Sigmoid colon (tissue), 7 donors: ENCODE measurements around the gene CCDC116. TPM values are rescaled to one million over a fixed set of nuclear protein-coding genes. Genes with fewer than 3 reads are reported as not detected.

Source experiments
- DNase-seq: peaks from one replicate; pipeline ENCODE4 v3.0.0-alpha.2; 2019
- H3K27ac ChIP-seq, 4 donors: fragments of 200-600 bp; sonication (generic); one replicate each; pipeline ENCODE4 v1.5.1; 2016 to 2019; ENCODE audit warnings: mild to moderate bottlenecking in 1 of 4
- H3K27me3 ChIP-seq, 3 donors: fragments of 200-600 bp; sonication (generic); one replicate each; pipeline ENCODE4 v1.5.1; 2019; ENCODE audit warnings: mild to moderate bottlenecking in 1 of 3
- H3K36me3 ChIP-seq, 4 donors: fragments of 200-600 bp; sonication (generic); one replicate each; pipeline ENCODE4 v1.5.1; 2016 to 2019
- H3K4me1 ChIP-seq, 4 donors: fragments of 200-600 bp; sonication (generic); one replicate each; pipeline ENCODE4 v1.5.1; 2017 to 2019
- H3K4me3 ChIP-seq, 4 donors: fragments of 200-600 bp; sonication (generic); one replicate each; pipeline ENCODE4 v1.5.1; 2017 to 2019; ENCODE audit warnings: mild to moderate bottlenecking in 2 of 4, moderate library complexity in 1 of 4
- H3K9me3 ChIP-seq, 4 donors: fragments of 200-600 bp in 3 of 4; sonication (generic) in 3 of 4; one replicate each; pipeline versions ENCODE4 v1.5.1 to v1.6.1; 2013 to 2019
- CTCF ChIP-seq, 4 experiments: fragments of 450-650 bp in 3 of 4; fragments of 200-600 bp in 1 of 4; IDR thresholded peaks; one replicate each; pipeline ENCODE4 v1.5.1; 2016 to 2019; ENCODE audit warnings: antibody characterized with exemption in 4 of 4, mild to moderate bottlenecking in 3 of 4, moderate library complexity in 2 of 4
- EP300 ChIP-seq, 4 donors: sonication (generic); formaldehyde crosslinking; IDR thresholded peaks; one replicate each; pipeline ENCODE4 v1.6.1; 2017; ENCODE audit warnings: antibody characterized with exemption in 4 of 4
- POLR2A ChIP-seq, 2 donors: fragments of 450-650 bp; IDR thresholded peaks; one replicate each; pipeline ENCODE4 v1.6.1; 2016; ENCODE audit warnings: antibody characterized with exemption in 2 of 2, mild to moderate bottlenecking in 2 of 2, moderate library complexity in 2 of 2
- POLR2AphosphoS5 ChIP-seq, 4 donors: sonication (generic); formaldehyde crosslinking; IDR thresholded peaks; one replicate each; pipeline ENCODE4 v1.6.1; 2017; ENCODE audit warnings: antibody characterized with exemption in 4 of 4
- WGBS, 2 donors: extraction: QIAGEN DNeasy Blood & Tissue Kit; methylation state at CpG; one replicate each; pipeline ENCODE4 v1.1.7; 2013; 5-methylcytosine and 5-hydroxymethylcytosine counted together
- intact Hi-C: fragments of 100-400 bp; cut with DNase I; formaldehyde crosslinking; loops from one replicate; pipeline ENCODE4 v1.15.1; 2023
- polyA plus RNA-seq, 3 donors: library from polyadenylated mRNA; stranded (reverse); fragments of 200-250 nt; gene quantifications; one replicate each; pipeline ENCODE4 v1.2.3, GENCODE V29; 2013
- small RNA-seq, 3 donors: library from RNA; depleted of rRNA; stranded (forward); fragments of <200 nt; gene quantifications; one replicate each; pipeline ENCODE3, GENCODE V24; 2016
- total RNA-seq, 4 donors: library from RNA; depleted of rRNA; stranded (reverse); fragments of >200 nt; gene quantifications; one replicate each; pipeline ENCODE4 v1.1.0, GENCODE V29; 2016
- donor health status: healthy with polysubstance abuse.
- donor health status: Bipolar disorder and iron deficiency.
- donor health status: healthy.

The CCDC116 gene
- total and polyA plus RNA-seq, 7 donors = 0.33 to 2.5 (median 0.41) TPM; not detected in 2

GRCh38 chr22:21684492-21685163 lies 52.1 kb downstream of the CCDC116 start:
- WGBS, 2 donors = 95 to 97% methylated on average over 19 of the region's 19 CpGs
- Histone ChIP-seq H3K4me1 (no peaks in the 10 kb centered on the region), H3K4me3 (no peak overlapping the region), H3K27me3 (no peaks in the 10 kb centered on the region), H3K36me3 (peaks cover 17 to 81% (median 53%) of the 10 kb centered on the region in 4 donors), H3K27ac (no peak overlapping the region), H3K9me3 (no peaks in the 10 kb centered on the region)
- TF ChIP-seq EP300 (IDR thresholded peaks at IDR 0.05) = no peak
- no peak for TF ChIP-seq POLR2A (IDR thresholded peaks at IDR 0.05)
- no peak for TF ChIP-seq CTCF (IDR thresholded peaks at IDR 0.05)
- no peak for TF ChIP-seq POLR2AphosphoS5 (IDR thresholded peaks at IDR 0.05)
- DNase-seq = no peak
- intact Hi-C loops = no loop called here

DNA sequence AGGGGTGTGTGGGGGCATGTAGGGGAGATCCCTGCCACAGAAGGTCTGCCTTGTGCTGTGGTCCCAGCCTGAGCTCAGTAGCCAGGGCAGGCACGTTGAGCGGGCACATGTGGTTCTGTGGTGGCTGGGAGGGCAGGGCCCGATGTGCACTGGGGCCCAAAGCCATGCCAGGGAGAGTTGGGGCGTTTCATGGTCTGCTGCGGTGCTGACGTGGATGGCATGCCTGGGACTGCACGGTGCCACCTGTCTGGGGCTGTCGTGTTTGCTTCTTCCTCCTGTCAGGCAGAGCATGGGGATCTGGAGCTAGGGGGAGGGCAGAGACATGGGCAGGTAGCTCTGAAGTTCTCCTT lies 52.6 kb downstream of the CCDC116 start:
- H3K27ac ChIP-seq = no peak overlapping the region
- no peaks in the 10 kb centered on the region for H3K27me3 ChIP-seq
- 84 to 85% methylated on average over 8 of the region's 8 CpGs for WGBS, 2 donors
- DNase-seq = no peak
- no peaks in the 10 kb centered on the region for H3K9me3 ChIP-seq
- peaks cover 17 to 86% (median 53%) of the 10 kb centered on the region in 4 donors for H3K36me3 ChIP-seq
- TF ChIP-seq CTCF (IDR thresholded peaks at IDR 0.05) (no peak), POLR2AphosphoS5 (IDR thresholded peaks at IDR 0.05) (no peak), EP300 (IDR thresholded peaks at IDR 0.05) (no peak), POLR2A (IDR thresholded peaks at IDR 0.05) (no peak)
- H3K4me1 ChIP-seq = no peaks in the 10 kb centered on the region
- H3K4me3 ChIP-seq = no peak overlapping the region
- intact Hi-C loops = no loop called here

GRCh38 chr22:21686193-21686608 lies 53.6 kb downstream of the CCDC116 start:
- Histone ChIP-seq H3K4me1 (no peaks in the 10 kb centered on the region), H3K27ac (no peak overlapping the region), H3K36me3 (peaks cover 17 to 88% (median 53%) of the 10 kb centered on the region in 4 donors), H3K4me3 (no peak overlapping the region), H3K27me3 (no peaks in the 10 kb centered on the region), H3K9me3 (no peaks in the 10 kb centered on the region)
- 98% methylated on average over 8 of the region's 8 CpGs for WGBS, 2 donors
- TF ChIP-seq POLR2A (IDR thresholded peaks at IDR 0.05) = no peak
- no peak for TF ChIP-seq POLR2AphosphoS5 (IDR thresholded peaks at IDR 0.05)
- TF ChIP-seq EP300 (IDR thresholded peaks at IDR 0.05) = no peak
- no peak for TF ChIP-seq CTCF (IDR thresholded peaks at IDR 0.05)
- intact Hi-C loops = no loop called here
- DNase-seq = no peak

Small RNAs within 50 kb of the gene (small RNA-seq; reads per million reads assigned to genes)
- 0.66 to 1.6 (median 1.5) reads per million in 3 donors for gene MIR301B

Other genes starting within 250 kb of the CCDC116 start
- gene RIMBP3B, start 249.0 kb upstream of the CCDC116 start, total RNA-seq = not detected
- gene RIMBP3B, start 249.0 kb upstream of the CCDC116 start, polyA plus RNA-seq = under 1 TPM in 1 of 3 donors, not detected in 2; 0.25 TPM
- 1 to 10 TPM; 2.1 to 4.2 (median 2.7) TPM for gene HIC2, start 215.4 kb upstream of the CCDC116 start, total RNA-seq
- 1 to 10 TPM; 1.2 to 3.5 (median 1.4) TPM for gene HIC2, start 215.4 kb upstream of the CCDC116 start, polyA plus RNA-seq
- gene TMEM191C, start 165.4 kb upstream of the CCDC116 start, total RNA-seq = 1 to 10 TPM in 1 of 4 donors, under 1 TPM in 3; 0.27 to 6.3 (median 0.77) TPM
- gene TMEM191C, start 165.4 kb upstream of the CCDC116 start, polyA plus RNA-seq = 10 to 100 TPM in 1 of 3 donors, 1 to 10 TPM in 2; 2.0 to 10.2 (median 5.3) TPM
- under 1 TPM in 1 of 4 donors, not detected in 3; 0.14 TPM for gene RIMBP3C, start 81.3 kb upstream of the CCDC116 start, total RNA-seq
- under 1 TPM in 1 of 3 donors, not detected in 2; 0.10 TPM for gene RIMBP3C, start 81.3 kb upstream of the CCDC116 start, polyA plus RNA-seq
- 10 to 100 TPM; 36.1 to 50.7 (median 43.3) TPM for gene UBE2L3, start 65.0 kb upstream of the CCDC116 start, total RNA-seq
- 10 to 100 TPM; 63.7 to 87.2 (median 71.0) TPM for gene UBE2L3, start 65.0 kb upstream of the CCDC116 start, polyA plus RNA-seq
- 10 to 100 TPM in 3 of 4 donors, 1 to 10 TPM in 1; 8.3 to 16.3 (median 15.3) TPM for gene YDJC, start 2.7 kb upstream of the CCDC116 start, total RNA-seq
- gene YDJC, start 2.7 kb upstream of the CCDC116 start, polyA plus RNA-seq = 10 to 100 TPM; 17.4 to 36.5 (median 18.3) TPM
- 10 to 100 TPM in 3 of 4 donors, 1 to 10 TPM in 1; 6.1 to 38.8 (median 24.4) TPM for gene SDF2L1, start 9.5 kb downstream of the CCDC116 start, total RNA-seq
- 100 to 1,000 TPM in 1 of 3 donors, 10 to 100 TPM in 2; 15.6 to 127 (median 25.0) TPM for gene SDF2L1, start 9.5 kb downstream of the CCDC116 start, polyA plus RNA-seq
- 10 to 100 TPM; 15.1 to 28.0 (median 18.5) TPM for gene PPIL2, start 33.3 kb downstream of the CCDC116 start, total RNA-seq
- gene PPIL2, start 33.3 kb downstream of the CCDC116 start, polyA plus RNA-seq = 10 to 100 TPM; 13.2 to 46.3 (median 19.4) TPM
- 1 to 10 TPM; 5.9 to 9.6 (median 7.9) TPM for gene YPEL1, start 103.0 kb downstream of the CCDC116 start, total RNA-seq
- gene YPEL1, start 103.0 kb downstream of the CCDC116 start, polyA plus RNA-seq = 1 to 10 TPM in 2 of 3 donors, under 1 TPM in 1; 0.69 to 2.7 (median 1.2) TPM
- gene MAPK1, start 234.9 kb downstream of the CCDC116 start, total RNA-seq = 10 to 100 TPM; 44.1 to 73.2 (median 48.6) TPM
- gene MAPK1, start 234.9 kb downstream of the CCDC116 start, polyA plus RNA-seq = 10 to 100 TPM; 18.0 to 24.0 (median 23.2) TPM